Measurements from ENCODE around the gene SAMD10. TPM values are rescaled to one million over a fixed set of nuclear protein-coding genes. Genes with fewer than 3 reads are reported as not detected.

SAMD10 gene
- total RNA-seq, 1 experiment from 2014 or later: 5.7 TPM

DNA sequence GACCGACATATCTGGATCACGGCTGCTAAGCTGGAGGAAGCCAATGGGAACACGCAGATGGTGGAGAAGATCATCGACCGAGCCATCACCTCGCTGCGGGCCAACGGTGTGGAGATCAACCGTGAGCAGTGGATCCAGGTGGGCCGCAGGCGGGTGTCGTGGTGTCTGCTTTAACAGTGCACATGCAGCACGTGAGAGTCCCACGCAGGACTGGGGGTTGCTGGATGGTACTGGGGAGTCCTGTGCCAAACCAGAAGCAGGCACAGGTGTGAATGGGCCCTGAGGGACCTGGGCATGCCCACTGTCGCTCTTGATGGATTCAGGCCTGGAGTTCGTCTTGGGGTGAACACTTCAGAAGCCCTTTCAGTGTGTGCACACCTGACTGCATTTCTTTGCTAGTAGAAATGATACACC, 31.9 kb upstream of the SAMD10 start:
- H2BK120ac ChIP-seq (ENCODE audit: low read depth, low read length, poor library complexity, severe bottlenecking): no peak overlapping the region
- no peaks in the 10 kb centered on the region for H3K27me3 ChIP-seq (ENCODE audit: insufficient read depth, low read length)
- peaks cover 4% of the 10 kb centered on the region for H3K79me1 ChIP-seq (ENCODE audit: insufficient read depth, low read depth, low read length, poor library complexity, severe bottlenecking)
- H3K23me2 ChIP-seq (ENCODE audit: insufficient read length, low read depth, low read length, poor library complexity, severe bottlenecking): no peaks in the 10 kb centered on the region
- no peak overlapping the region for H3K14ac ChIP-seq (ENCODE audit: insufficient read depth, low read length)
- H4K20me1 ChIP-seq (ENCODE audit: control insufficient read depth, insufficient read depth, insufficient read length): no peaks in the 10 kb centered on the region
- no peak overlapping the region for H3K23ac ChIP-seq (ENCODE audit: insufficient read length, low read depth, low read length)
- no peaks in the 10 kb centered on the region for H3K79me2 ChIP-seq (ENCODE audit: insufficient read depth, low read length)
- no peak overlapping the region for H2BK5ac ChIP-seq (ENCODE audit: insufficient read length, low read length)
- no peak overlapping the region for H3K18ac ChIP-seq (ENCODE audit: insufficient read length, low read depth, low read length)
- H4K5ac ChIP-seq (ENCODE audit: insufficient read length, low read depth, low read length): no peak overlapping the region
- no peak overlapping the region for H2BK20ac ChIP-seq (ENCODE audit: low read depth, low read length, poor library complexity, severe bottlenecking)
- no peak overlapping the region for H3K56ac ChIP-seq (ENCODE audit: insufficient read length, low read depth, low read length)
- H3K4me1 ChIP-seq (ENCODE audit: insufficient read depth, low read length): no peaks in the 10 kb centered on the region
- no peak overlapping the region for H2BK15ac ChIP-seq (ENCODE audit: low read depth, low read length)
- no peaks in the 10 kb centered on the region for H3K9me3 ChIP-seq (ENCODE audit: control insufficient read depth, low read depth, low read length)
- WGBS (ENCODE audit: extremely low coverage, insufficient read length, low lambda C conversion rate): no CpG with 5 or more reads among the region's 16 CpGs
- no peak overlapping the region for H3K4ac ChIP-seq (ENCODE audit: low read depth, low read length)
- no peak overlapping the region for H2BK12ac ChIP-seq (ENCODE audit: insufficient read length, low read depth, low read length)
- H2AK5ac ChIP-seq (ENCODE audit: insufficient read length, low read length): no peak overlapping the region
- Mint-ChIP-seq H3K4me3 (no peak overlapping the region), H3K4me1 (no peaks in the 10 kb centered on the region), H3K27ac (no peak overlapping the region), H3K9me3 (peaks cover 4 to 5% of the 10 kb centered on the region in 2 experiments; a peak in 2 of 5 replicates), H3K27me3 (ENCODE audit: low read depth) (no peaks in the 10 kb centered on the region), H3K36me3 (ENCODE audit: insufficient read depth in 1 of 3, low read depth in 3 of 3) (peaks cover 26 to 69% (median 68%) of the 10 kb centered on the region in 3 experiments)
- no peak overlapping the region for H3K4me2 ChIP-seq (ENCODE audit: insufficient read depth, insufficient read length, low read length)
- H4K91ac ChIP-seq (ENCODE audit: insufficient read length, low read depth, low read length): no peak overlapping the region
- no peak overlapping the region for H4K8ac ChIP-seq (replicated peaks; ENCODE audit: insufficient read length, low read depth, low read length)
- H3T11ph ChIP-seq (ENCODE audit: low read length): no peak overlapping the region
- H3K27ac ChIP-seq (ENCODE audit: insufficient read length, low read depth, low read length): no peak overlapping the region
- TF ChIP-seq, protein P1, sequence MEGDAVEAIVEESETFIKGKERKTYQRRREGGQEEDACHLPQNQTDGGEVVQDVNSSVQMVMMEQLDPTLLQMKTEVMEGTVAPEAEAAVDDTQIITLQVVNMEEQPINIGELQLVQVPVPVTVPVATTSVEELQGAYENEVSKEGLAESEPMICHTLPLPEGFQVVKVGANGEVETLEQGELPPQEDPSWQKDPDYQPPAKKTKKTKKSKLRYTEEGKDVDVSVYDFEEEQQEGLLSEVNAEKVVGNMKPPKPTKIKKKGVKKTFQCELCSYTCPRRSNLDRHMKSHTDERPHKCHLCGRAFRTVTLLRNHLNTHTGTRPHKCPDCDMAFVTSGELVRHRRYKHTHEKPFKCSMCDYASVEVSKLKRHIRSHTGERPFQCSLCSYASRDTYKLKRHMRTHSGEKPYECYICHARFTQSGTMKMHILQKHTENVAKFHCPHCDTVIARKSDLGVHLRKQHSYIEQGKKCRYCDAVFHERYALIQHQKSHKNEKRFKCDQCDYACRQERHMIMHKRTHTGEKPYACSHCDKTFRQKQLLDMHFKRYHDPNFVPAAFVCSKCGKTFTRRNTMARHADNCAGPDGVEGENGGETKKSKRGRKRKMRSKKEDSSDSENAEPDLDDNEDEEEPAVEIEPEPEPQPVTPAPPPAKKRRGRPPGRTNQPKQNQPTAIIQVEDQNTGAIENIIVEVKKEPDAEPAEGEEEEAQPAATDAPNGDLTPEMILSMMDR (conservative IDR thresholded peaks at IDR 0.05): no peak
- H3K9ac ChIP-seq (ENCODE audit: extremely low read depth, insufficient read length, low read length): no peak overlapping the region
- no peak overlapping the region for H2AFZ ChIP-seq (ENCODE audit: low read length)
- DNase-seq: no peak

Measured in H9 (cell line).